CD14-positive monocyte (primary cell): Measurements from ENCODE around the gene ZNF782. TPM values are rescaled to one million over a fixed set of nuclear protein-coding genes. Genes with fewer than 3 reads are reported as not detected.

Source experiments
- DNase-seq, 3 donors: peaks; one replicate each; pipeline ENCODE4 v3.0.0-alpha.2; 2011 to 2022
- H2AFZ ChIP-seq: 2 replicates; pipeline ENCODE4 v1.6.0; 2012; ENCODE audit warnings: mild to moderate bottlenecking, low read depth, low read length, inconsistent platforms; ENCODE audit not compliant: insufficient read depth, poor library complexity, severe bottlenecking
- H3K27ac ChIP-seq, 2 donors: 1 replicate in 1 of 2; 2 replicates in 1 of 2; pipeline ENCODE4 v1.5.1; 2012 to 2013; ENCODE audit warnings: low read length in 2 of 2, control low read depth in 1 of 2, inconsistent platforms in 1 of 2, low read depth in 1 of 2, mild to moderate bottlenecking in 1 of 2
- H3K27me3 ChIP-seq, 2 donors: one replicate each; pipeline versions ENCODE4 v1.6.0 to v1.6.1; 2011 to 2013; ENCODE audit warnings: low read length in 2 of 2; ENCODE audit not compliant: control insufficient read depth in 2 of 2, insufficient read depth in 2 of 2
- H3K36me3 ChIP-seq, 2 donors: replicated peaks in 1 of 2; 1 replicate in 1 of 2; 2 replicates in 1 of 2; pipeline versions ENCODE4 v1.5.1 to v1.6.1; 2012 to 2013; ENCODE audit warnings: low read length in 2 of 2, control low read depth in 1 of 2, inconsistent platforms in 1 of 2, mild to moderate bottlenecking in 1 of 2; ENCODE audit not compliant: insufficient read depth in 2 of 2, control insufficient read depth in 1 of 2
- H3K4me1 ChIP-seq, 2 donors: 1 replicate in 1 of 2; 2 replicates in 1 of 2; pipeline versions ENCODE4 v1.5.1 to v1.6.1; 2012 to 2013; ENCODE audit warnings: low read length in 2 of 2, control low read depth in 1 of 2, inconsistent platforms in 1 of 2, mild to moderate bottlenecking in 1 of 2, moderate library complexity in 1 of 2; ENCODE audit not compliant: insufficient read depth in 2 of 2, control insufficient read depth in 1 of 2
- H3K4me2 ChIP-seq: replicated peaks from 2 replicates; pipeline ENCODE3; 2012; ENCODE audit warnings: low read length, moderate library complexity, mild to moderate bottlenecking; ENCODE audit not compliant: poor library complexity, severe bottlenecking; ENCODE audit errors: extremely low read depth
- H3K4me3 ChIP-seq, 3 experiments: fragments of 200-600 bp in 1 of 3; sonication (generic) in 1 of 3; replicated peaks in 1 of 3; 1 replicate in 2 of 3; 2 replicates in 1 of 3; pipeline ENCODE4 v1.5.1; 2011 to 2013; ENCODE audit warnings: low read length in 3 of 3, mild to moderate bottlenecking in 3 of 3, control low read depth in 2 of 3, low read depth in 2 of 3, inconsistent platforms in 1 of 3, moderate library complexity in 1 of 3
- H3K79me2 ChIP-seq: 2 replicates; pipeline ENCODE4 v1.6.0; 2012; ENCODE audit warnings: mild to moderate bottlenecking, control low read depth, inconsistent platforms, low read length, moderate library complexity; ENCODE audit not compliant: insufficient read depth
- H3K9ac ChIP-seq: 2 replicates; pipeline ENCODE4 v1.6.0; 2017; ENCODE audit warnings: low read length, mild to moderate bottlenecking; ENCODE audit not compliant: insufficient read depth, poor library complexity, severe bottlenecking
- H3K9me3 ChIP-seq, 2 donors: replicated peaks in 1 of 2; 1 replicate in 1 of 2; 2 replicates in 1 of 2; pipeline versions ENCODE4 v1.5.1 to v1.6.1; 2012 to 2013; ENCODE audit warnings: low read length in 2 of 2, control low read depth in 1 of 2; ENCODE audit not compliant: control insufficient read depth in 1 of 2, insufficient read depth in 1 of 2
- H4K20me1 ChIP-seq: 2 replicates; pipeline ENCODE4 v1.6.0; 2012; ENCODE audit warnings: mild to moderate bottlenecking, low read length, control low read depth, moderate library complexity; ENCODE audit not compliant: insufficient read depth
- H3K27ac Mint-ChIP-seq, 7 donors: one replicate each; pipeline ENCODE4 v1.8.0; 2020; ENCODE audit warnings: mild to moderate bottlenecking in 7 of 7, mixed read lengths in 7 of 7, moderate library complexity in 6 of 7, inconsistent platforms in 2 of 7
- H3K27me3 Mint-ChIP-seq, 3 donors: one replicate each; pipeline ENCODE4 v1.8.0; 2021 to 2022; ENCODE audit warnings: low read depth in 3 of 3, mild to moderate bottlenecking in 3 of 3, mixed read lengths in 3 of 3, moderate library complexity in 3 of 3, inconsistent platforms in 1 of 3
- H3K36me3 Mint-ChIP-seq, 2 donors: one replicate each; pipeline ENCODE4 v1.8.0; 2020; ENCODE audit warnings: mixed read lengths in 2 of 2, inconsistent platforms in 1 of 2, mild to moderate bottlenecking in 1 of 2
- H3K4me1 Mint-ChIP-seq: one replicate; pipeline ENCODE4 v1.8.0; 2020; ENCODE audit warnings: mild to moderate bottlenecking, mixed read lengths
- H3K4me3 Mint-ChIP-seq, 2 donors: one replicate each; pipeline ENCODE4 v1.8.0; 2020; ENCODE audit warnings: mild to moderate bottlenecking in 2 of 2, mixed read lengths in 2 of 2, moderate library complexity in 1 of 2
- H3K9me3 Mint-ChIP-seq, 7 donors: one replicate each; pipeline ENCODE4 v1.8.0; 2020 to 2022; ENCODE audit warnings: mixed read lengths in 7 of 7, mild to moderate bottlenecking in 6 of 7, moderate library complexity in 6 of 7, inconsistent platforms in 2 of 7
- WGBS: methylation state at CpG from one replicate; pipeline ENCODE4 v1.1.5; 2013; ENCODE audit warnings: missing lambda C conversion rate; ENCODE audit not compliant: insufficient coverage; 5-methylcytosine and 5-hydroxymethylcytosine counted together
- intact Hi-C, 2 donors: fragments of 100-400 bp; cut with micrococcal nuclease; formaldehyde crosslinking; loops; one replicate each; pipeline versions ENCODE4 v1.15.0 to v1.15.1; 2023
- polyA plus RNA-seq, 3 donors: library from polyadenylated mRNA; depleted of rRNA in 1 of 3; unstranded in 2 of 3; stranded (reverse) in 1 of 3; fragments of 300-500 nt in 2 of 3; fragments of >200 nt in 1 of 3; fragmentation: Illumina TruSeq in 2 of 3; gene quantifications; 1 replicate in 2 of 3; 2 replicates in 1 of 3; pipeline ENCODE4 v1.2.3, GENCODE V29; 2012 to 2021
- TF ChIP-seq, protein P1 (sequence below): fragments of 200-600 bp; IDR thresholded peaks from one replicate; pipeline ENCODE4 v1.8.0; 2022; ENCODE audit warnings: antibody characterized with exemption, mild to moderate bottlenecking

ZNF782 gene
- polyA plus RNA-seq, 3 donors: 1.1 to 1.3 (median 1.1) TPM

DNA sequence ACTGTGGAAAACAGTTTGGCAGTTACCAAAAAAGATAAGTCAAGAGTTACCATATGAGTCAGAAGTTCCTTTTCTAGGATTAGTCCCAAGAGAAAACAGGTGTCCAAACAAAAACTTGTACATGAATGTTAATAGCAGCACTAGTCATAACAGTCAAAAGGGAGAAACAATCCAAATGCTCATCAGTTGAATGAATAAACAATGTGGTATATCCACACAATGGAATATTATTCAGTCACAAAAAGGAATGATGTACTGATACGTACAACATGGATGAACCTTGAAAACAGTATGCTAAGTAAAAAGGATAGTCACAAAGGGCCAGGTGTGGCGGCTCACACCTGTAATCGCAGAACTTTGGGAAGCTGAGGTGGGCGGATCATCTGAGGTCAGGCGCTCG lies 84.3 kb downstream of the ZNF782 start:
- no peak for DNase-seq
- Histone ChIP-seq H2AFZ (no peak overlapping the region), H3K4me3 (no peak overlapping the region), H3K79me2 (no peaks in the 10 kb centered on the region), H3K9ac (no peak overlapping the region), H3K27me3 (no peaks in the 10 kb centered on the region), H3K36me3 (peaks cover 32 to 96% of the 10 kb centered on the region in 2 donors), H4K20me1 (no peaks in the 10 kb centered on the region), H3K4me2 (no peak overlapping the region), H3K27ac (no peak overlapping the region), H3K9me3 (peaks cover 24 to 70% of the 10 kb centered on the region in 2 donors), H3K4me1 (no peaks in the 10 kb centered on the region)
- 92% methylated on average over 2 of the region's 6 CpGs for WGBS
- TF ChIP-seq, protein P1, sequence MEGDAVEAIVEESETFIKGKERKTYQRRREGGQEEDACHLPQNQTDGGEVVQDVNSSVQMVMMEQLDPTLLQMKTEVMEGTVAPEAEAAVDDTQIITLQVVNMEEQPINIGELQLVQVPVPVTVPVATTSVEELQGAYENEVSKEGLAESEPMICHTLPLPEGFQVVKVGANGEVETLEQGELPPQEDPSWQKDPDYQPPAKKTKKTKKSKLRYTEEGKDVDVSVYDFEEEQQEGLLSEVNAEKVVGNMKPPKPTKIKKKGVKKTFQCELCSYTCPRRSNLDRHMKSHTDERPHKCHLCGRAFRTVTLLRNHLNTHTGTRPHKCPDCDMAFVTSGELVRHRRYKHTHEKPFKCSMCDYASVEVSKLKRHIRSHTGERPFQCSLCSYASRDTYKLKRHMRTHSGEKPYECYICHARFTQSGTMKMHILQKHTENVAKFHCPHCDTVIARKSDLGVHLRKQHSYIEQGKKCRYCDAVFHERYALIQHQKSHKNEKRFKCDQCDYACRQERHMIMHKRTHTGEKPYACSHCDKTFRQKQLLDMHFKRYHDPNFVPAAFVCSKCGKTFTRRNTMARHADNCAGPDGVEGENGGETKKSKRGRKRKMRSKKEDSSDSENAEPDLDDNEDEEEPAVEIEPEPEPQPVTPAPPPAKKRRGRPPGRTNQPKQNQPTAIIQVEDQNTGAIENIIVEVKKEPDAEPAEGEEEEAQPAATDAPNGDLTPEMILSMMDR: no peak
- no peak overlapping the region for H3K4me3 Mint-ChIP-seq
- no peak overlapping the region for H3K27ac Mint-ChIP-seq
- H3K4me1 Mint-ChIP-seq: no peaks in the 10 kb centered on the region
- intact Hi-C loops: no loop called here
- H3K36me3 Mint-ChIP-seq: peaks cover 78 to 91% of the 10 kb centered on the region in 2 donors
- peaks cover 30 to 75% (median 54%) of the 10 kb centered on the region in 7 donors for H3K9me3 Mint-ChIP-seq
- H3K27me3 Mint-ChIP-seq: no peaks in the 10 kb centered on the region

Other genes with a start within 250 kb of the ZNF782 start
- under 1 TPM; 0.03 to 0.47 (median 0.44) TPM for gene CDC14B, start 234.7 kb downstream of the ZNF782 start, polyA plus RNA-seq
- gene PRXL2C, start 199.2 kb downstream of the ZNF782 start, polyA plus RNA-seq: 10 to 100 TPM in 1 of 3 donors, 1 to 10 TPM in 2; 9.2 to 14.6 (median 9.3) TPM
- gene ZNF510, start 76.4 kb downstream of the ZNF782 start, polyA plus RNA-seq: 1 to 10 TPM; 1.3 to 4.9 (median 1.5) TPM
- gene NUTM2G, start 74.3 kb upstream of the ZNF782 start, polyA plus RNA-seq: not detected
- gene CTSV, start 184.6 kb upstream of the ZNF782 start, polyA plus RNA-seq: under 1 TPM in 1 of 3 donors, not detected in 2; 0.04 TPM